Measurements from ENCODE around the gene PSPC1.

- TF ChIP-seq CTCF (IDR thresholded peaks at IDR 0.05) (no peak), ZFX (IDR thresholded peaks at IDR 0.05; ENCODE audit: borderline replicate concordance) (no peak)
Measured at GRCh38 chr13:19817510-19818158, 34.9 kb upstream of the PSPC1 start.

Measured in 22Rv1 (cell line).